Thoracic aorta (tissue), 2 donors: Measurements from ENCODE around the gene ZNF345. TPM values are rescaled to one million over a fixed set of nuclear protein-coding genes. Genes with fewer than 3 reads are reported as not detected.
A peak's percentile ranks its signal among the peaks of the same experiment; 100 is the strongest.

ENCODE experiments used
- ATAC-seq: fragments of 150-250 bp; one replicate; pipeline ENCODE4 v1.8.0; 2017; ENCODE audit warnings: low read depth; ENCODE audit not compliant: insufficient number of reproducible peaks, low FRiP score
- DNase-seq: peaks from one replicate; pipeline ENCODE4 v3.0.0-alpha.2; 2020; ENCODE audit warnings: low spot score
- H3K27ac ChIP-seq, 2 donors: fragments of 200-600 bp; sonication (generic); 1 replicate in 1 of 2; 2 replicates in 1 of 2; pipeline ENCODE4 v1.5.1; 2016; ENCODE audit warnings: mild to moderate bottlenecking in 2 of 2, moderate library complexity in 2 of 2
- H3K27me3 ChIP-seq: fragments of 200-600 bp; sonication (generic); replicated peaks from 2 replicates; pipeline ENCODE4 v1.6.0; 2016; ENCODE audit warnings: mild to moderate bottlenecking; ENCODE audit not compliant: insufficient read depth
- H3K36me3 ChIP-seq: fragments of 200-600 bp; sonication (generic); one replicate; pipeline ENCODE4 v1.5.1; 2016
- H3K4me1 ChIP-seq, 2 donors: fragments of 200-600 bp; sonication (generic); 1 replicate in 1 of 2; 2 replicates in 1 of 2; pipeline versions ENCODE4 v1.5.1 to v1.6.0; 2016; ENCODE audit warnings: low read depth in 2 of 2, mild to moderate bottlenecking in 1 of 2; ENCODE audit not compliant: control insufficient read depth in 1 of 2
- H3K4me3 ChIP-seq: fragments of 200-600 bp; sonication (generic); 2 replicates; pipeline ENCODE4 v1.5.1; 2016; ENCODE audit warnings: mild to moderate bottlenecking
- H3K9me3 ChIP-seq: fragments of 200-600 bp; sonication (generic); 2 replicates; pipeline ENCODE4 v1.5.1; 2016
- CTCF ChIP-seq: fragments of 200-600 bp; sonication (generic); IDR thresholded peaks from one replicate; pipeline ENCODE4 v1.5.1; 2019; ENCODE audit warnings: antibody characterized with exemption
- total RNA-seq, 2 donors: library from RNA; depleted of rRNA; stranded (reverse); fragments of >200 nt; gene quantifications; one replicate each; pipeline versions ENCODE4 v1.1.0 to v1.2.3, GENCODE V29; 2016

ZNF345 gene
- total RNA-seq, 2 donors from 2014 or later = 5.7 to 9.7 TPM

GRCh38 chr19:36849701-36850558, 746 bp upstream of the ZNF345 start:
- Histone ChIP-seq H3K27ac (peak overlapping the region; percentile 65 to 91), H3K4me3 (peak overlapping the region; percentile 97), H3K36me3 (peaks cover 7% of the 10 kb centered on the region), H3K27me3 (no peaks in the 10 kb centered on the region), H3K9me3 (peaks cover 7% of the 10 kb centered on the region), H3K4me1 (peaks cover 8 to 18% of the 10 kb centered on the region in 2 donors)
- peak; percentile 80 for DNase-seq
- TF ChIP-seq CTCF = no peak
- ATAC-seq = peak; percentile 87

- peaks cover 8 to 18% of the 10 kb centered on the region in 2 donors for H3K4me1 ChIP-seq
- TF ChIP-seq CTCF = no peak
- peaks cover 21% of the 10 kb centered on the region for H3K36me3 ChIP-seq
- H3K9me3 ChIP-seq = peaks cover 16% of the 10 kb centered on the region
- no peak overlapping the region for H3K27ac ChIP-seq
- ATAC-seq (no peak), DNase-seq (no peak)
- no peaks in the 10 kb centered on the region for H3K27me3 ChIP-seq
- H3K4me3 ChIP-seq = peak overlapping the region; percentile 97
Measured at GRCh38 chr19:36851898-36852297, 1.2 kb downstream of the ZNF345 start.

- Histone ChIP-seq H3K36me3 (peaks cover 64% of the 10 kb centered on the region), H3K4me1 (no peaks in the 10 kb centered on the region), H3K27ac (no peak overlapping the region), H3K27me3 (no peaks in the 10 kb centered on the region), H3K9me3 (peaks cover 98% of the 10 kb centered on the region), H3K4me3 (peak overlapping the region; percentile 1)
- DNase-seq (no peak), ATAC-seq (no peak)
- no peak for TF ChIP-seq CTCF
Measured at GRCh38 chr19:36876993-36877938, 26.6 kb downstream of the ZNF345 start.

GRCh38 chr19:36891768-36892357, 41.2 kb downstream of the ZNF345 start:
- ATAC-seq (no peak), DNase-seq (no peak)
- H3K4me3 ChIP-seq = peak overlapping the region; percentile 2
- TF ChIP-seq CTCF = no peak
- no peak overlapping the region for H3K27ac ChIP-seq
- no peaks in the 10 kb centered on the region for H3K27me3 ChIP-seq
- H3K9me3 ChIP-seq = peaks cover 99% of the 10 kb centered on the region
- H3K4me1 ChIP-seq = no peaks in the 10 kb centered on the region
- H3K36me3 ChIP-seq = peaks cover 59% of the 10 kb centered on the region
